Left renal cortex interstitium (tissue), 4 donors: ENCODE measurements around the gene PSMB11. TPM values are rescaled to one million over a fixed set of nuclear protein-coding genes. Genes with fewer than 3 reads are reported as not detected.
"Not testable (repeated sequence)": the region's sequence is repeated elsewhere in the genome, so short reads cannot be mapped to it uniquely, and the experiment has no call there.

Source experiments
- DNase-seq, 4 donors: peaks; one replicate each; pipeline ENCODE4 v3.0.0-alpha.2; 2013; ENCODE audit warnings: low read depth in 4 of 4, low spot score in 2 of 4, missing footprints in 1 of 4
- polyA plus RNA-seq, 4 donors: library from polyadenylated mRNA; unstranded; fragments of 120-200 nt; gene quantifications; one replicate each; pipeline ENCODE4 v1.2.1, GENCODE V29; 2013; ENCODE audit not compliant: insufficient read length in 4 of 4

Gene PSMB11
- polyA plus RNA-seq, 4 donors: not detected

DNA sequence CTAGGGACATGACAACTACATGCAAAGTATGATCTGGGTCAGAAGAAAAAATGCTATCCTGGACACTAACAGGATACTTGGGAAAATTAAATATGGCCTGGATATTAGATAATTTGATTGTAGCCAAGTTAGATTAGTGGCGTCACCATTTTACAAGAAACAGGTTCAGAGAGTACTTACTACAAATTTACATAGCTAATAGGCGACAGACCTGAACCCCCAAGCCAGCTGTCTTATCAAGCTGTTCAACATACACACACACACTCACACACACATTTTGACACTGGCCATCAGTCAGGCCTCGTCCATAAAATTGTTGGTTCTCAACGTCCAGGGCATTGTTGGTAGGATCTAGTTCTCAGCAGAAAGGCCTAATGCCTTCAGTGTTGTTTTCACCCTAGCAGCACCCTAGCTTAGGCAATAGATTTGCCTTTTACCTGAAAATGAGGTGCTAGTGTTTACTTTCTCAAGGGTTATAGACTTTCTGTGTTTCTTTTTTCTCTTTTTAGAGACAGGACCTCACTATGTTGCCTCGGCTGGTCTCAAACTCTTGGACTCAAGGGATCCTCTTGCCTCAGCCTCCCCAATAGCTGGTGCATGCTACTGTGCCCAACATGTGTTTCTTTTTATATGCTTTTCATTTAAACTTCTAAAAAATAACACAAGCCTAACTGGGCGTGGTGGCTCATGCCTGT, 28.8 kb upstream of the PSMB11 start:
- no peak for DNase-seq

DNA sequence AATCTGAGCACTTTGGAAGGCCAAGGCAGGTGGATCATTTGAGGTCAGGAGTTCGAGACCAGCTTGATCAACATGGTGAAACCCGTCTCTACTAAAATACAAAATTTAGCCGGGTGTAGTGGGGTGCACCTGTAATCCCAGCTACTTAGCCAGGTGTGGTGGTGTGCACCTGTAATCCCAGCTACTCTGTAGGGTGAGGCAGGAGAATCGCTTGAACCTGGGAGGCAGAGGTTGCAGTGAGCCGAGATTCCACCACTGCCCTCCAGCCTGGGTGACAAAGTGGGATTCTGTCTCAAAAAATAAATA, 28.3 kb upstream of the PSMB11 start:
- DNase-seq: not testable (repeated sequence)

DNA sequence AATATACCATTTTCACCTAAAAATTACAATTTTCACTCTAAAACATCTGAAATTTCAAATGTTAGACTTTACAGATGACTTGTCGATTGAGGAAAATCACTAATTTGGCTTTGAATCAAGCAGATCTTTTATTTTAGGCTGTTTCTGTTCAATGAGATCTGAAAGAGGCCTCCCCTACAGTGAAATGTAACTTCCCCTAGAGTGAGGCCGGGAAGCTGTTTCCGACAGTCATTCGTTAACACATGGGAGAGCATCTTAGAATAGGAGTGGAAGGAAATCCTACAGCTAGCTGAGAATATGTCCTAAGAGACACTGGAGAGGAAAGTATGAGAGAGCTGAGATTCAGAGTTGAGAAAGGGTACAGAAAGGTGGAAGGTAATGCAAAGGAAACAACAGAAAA, 26.4 kb upstream of the PSMB11 start:
- no peak for DNase-seq

DNA sequence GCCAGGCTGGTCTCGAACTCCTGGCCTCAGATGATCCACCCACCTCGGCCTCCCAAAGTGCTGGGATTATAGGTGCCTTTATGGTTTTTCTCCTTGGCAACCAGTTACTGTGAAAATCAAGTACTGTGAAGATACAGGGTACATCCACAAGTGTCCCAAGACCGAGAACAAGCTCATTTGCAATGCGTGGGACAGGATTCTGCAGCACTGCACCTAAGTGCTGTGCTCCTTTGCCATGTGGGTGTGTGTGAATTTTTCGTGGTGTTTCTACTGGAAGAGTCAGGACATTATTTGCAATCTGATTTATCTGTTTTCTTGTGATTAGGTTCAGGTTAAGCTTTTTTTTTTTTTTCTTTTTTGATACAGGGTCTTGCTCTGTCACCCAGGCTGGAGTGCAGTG, 24.9 kb upstream of the PSMB11 start:
- DNase-seq: no peak

DNA sequence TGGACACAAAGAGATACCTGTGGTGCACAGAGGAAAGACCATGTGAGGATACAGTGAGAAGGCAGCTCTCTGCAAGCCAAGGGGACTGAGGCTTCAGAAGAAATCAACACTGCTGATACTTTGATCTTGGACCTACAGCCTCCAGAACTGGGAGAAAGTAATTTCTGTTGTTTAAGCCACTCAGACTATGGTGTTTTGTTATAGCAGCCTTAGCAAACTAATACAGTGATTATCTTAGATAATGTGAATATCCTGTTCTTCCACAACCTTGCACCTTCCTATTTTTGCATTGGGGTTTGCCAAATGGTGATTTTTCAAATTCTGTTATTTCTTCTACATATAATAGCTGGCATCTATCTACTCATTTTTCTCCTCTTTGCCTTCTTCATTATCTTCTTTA, 23.9 kb upstream of the PSMB11 start:
- DNase-seq: no peak

DNA sequence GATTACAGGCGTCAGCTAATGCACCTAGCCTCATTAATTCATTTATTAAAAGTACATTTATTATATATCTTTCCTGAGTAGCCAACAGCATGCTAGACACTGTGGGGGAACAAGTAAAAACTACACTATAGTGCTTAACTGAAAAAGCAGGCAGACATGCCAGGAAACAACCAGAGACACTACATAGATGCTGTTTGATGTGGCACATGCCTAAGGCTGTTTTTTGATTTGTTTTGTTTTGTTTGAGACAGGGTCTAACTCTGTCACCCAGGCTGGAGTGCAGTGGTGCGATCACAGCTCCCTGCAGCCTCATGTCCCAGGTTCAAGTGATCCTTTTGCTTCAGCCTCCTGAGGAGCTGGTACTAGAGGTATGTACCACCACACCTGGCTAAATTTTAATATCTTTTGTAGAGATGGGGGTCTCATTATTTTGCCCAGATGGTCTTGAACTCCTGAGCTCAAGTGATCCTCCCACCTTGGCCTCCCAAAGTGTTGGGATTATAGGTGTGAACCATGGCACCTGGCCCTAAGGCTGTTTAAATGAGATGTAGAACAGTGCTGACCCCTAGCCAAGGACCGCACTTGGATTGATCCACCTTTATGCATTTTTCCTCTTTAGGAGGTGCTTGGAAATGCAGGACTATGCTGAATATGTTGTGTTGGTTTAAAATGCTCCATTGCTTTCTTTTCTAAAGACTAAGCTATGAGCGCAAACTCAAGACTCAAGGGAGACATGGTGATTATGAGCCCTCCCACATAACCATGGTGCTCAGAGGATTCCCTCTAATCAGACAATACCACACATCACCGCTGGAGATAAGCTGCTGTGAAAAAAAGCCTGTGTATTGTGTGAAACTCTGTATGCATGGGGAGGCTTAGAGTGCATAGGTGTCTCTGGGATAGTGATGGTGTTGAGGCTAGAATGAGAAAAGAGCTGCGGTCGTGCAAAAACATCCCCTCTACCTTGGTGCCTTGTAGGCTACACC, 21.6 kb upstream of the PSMB11 start:
- no peak for DNase-seq

DNA sequence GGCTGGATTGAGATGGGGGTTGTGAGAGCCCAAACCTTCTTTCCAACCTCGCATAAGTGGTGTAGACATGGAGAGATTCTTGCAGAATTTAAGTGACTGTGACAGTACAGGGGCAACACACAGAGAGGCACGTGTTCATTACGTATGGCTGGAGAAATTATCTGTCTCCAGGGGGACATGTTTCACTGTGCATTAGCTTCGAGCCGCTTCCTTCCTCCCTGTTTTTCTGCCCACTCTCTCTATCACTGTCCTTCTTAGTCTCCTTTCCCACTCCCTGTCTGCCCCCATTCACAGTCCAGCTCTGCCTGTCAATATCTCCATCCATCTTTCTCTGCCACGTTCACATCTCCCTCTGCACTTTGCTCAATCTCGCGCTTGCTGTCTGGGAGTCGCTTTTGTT, 20.6 kb upstream of the PSMB11 start:
- no peak for DNase-seq

DNA sequence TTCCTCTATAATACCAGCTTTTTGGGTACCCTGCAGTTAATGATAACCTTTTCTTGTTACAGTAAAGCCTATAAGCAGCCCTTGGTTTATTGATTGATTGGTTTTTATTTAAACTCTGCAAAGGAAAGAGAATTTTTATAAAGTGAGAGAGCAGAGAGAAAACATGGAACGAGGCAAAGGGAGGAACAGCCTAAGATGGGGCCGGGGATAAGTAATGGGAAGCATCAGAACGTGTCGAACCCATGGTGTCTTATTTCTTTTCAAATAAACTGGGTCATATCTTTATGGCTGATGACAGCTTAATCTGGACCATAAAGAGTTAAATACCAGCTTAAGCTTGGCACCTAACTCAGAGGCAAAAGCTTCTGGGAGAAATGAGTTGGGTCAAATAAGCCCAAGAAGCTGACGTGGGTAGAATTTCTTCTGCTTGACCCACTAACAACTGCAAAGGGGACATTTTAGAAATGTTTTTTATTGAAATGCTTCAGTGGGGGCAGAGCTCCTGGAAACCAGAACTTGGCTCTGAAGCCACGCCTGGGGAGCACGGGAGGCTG, 20.0 kb upstream of the PSMB11 start:
- no peak for DNase-seq

DNA sequence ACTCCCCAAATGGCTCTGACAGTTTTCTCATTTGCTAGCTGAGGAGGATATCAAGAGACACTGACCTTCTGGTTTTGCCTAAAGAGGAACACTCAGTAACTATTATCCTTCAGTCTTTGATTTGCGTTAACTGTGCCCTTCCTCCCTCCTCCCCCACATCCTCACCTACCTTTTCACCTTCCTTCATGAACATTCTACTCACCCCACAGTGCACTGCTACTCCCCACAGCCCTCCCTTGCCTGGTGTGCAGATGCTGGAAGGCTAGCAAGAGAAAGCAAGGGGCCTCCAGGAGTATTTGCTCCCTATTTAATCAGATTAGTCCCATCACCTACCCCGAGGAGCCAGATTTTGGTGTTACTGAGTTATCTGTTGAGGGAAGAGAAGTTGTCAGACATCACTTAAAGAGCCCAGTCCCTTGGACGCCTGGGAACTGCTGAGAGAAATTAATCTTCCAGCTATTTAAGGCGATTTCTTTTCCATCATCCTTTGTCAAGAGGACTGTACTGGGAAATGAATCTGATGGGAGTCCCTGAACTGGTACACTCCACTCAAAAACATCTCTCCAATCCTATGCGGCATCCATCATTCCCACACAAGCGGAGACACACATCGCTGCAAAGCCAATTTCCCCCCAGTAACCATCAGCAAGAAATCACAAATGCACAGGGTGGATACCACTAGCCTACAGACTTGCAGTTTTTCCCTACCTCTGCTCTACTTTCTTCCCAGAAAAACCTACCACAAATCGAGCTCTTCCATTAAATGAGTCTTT, 18.8 kb upstream of the PSMB11 start:
- DNase-seq: no peak

DNA sequence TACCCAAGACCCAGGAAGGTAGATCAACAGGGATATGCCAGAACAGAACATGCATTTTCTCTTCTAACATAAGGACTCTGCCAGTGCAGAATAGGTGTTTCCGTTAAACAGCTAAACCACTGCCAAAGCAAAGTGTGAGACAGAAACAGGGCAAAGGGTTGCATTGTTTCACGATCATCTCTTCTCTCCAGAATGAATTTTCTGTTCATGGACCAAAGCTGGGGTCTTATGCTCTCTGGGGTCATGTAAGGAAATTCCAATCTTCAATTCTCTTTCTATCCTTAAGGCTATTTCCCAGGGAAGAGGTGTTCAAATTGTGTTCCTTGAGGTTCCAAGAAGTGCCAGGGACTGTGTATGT, 18.2 kb upstream of the PSMB11 start:
- DNase-seq: no peak

DNA sequence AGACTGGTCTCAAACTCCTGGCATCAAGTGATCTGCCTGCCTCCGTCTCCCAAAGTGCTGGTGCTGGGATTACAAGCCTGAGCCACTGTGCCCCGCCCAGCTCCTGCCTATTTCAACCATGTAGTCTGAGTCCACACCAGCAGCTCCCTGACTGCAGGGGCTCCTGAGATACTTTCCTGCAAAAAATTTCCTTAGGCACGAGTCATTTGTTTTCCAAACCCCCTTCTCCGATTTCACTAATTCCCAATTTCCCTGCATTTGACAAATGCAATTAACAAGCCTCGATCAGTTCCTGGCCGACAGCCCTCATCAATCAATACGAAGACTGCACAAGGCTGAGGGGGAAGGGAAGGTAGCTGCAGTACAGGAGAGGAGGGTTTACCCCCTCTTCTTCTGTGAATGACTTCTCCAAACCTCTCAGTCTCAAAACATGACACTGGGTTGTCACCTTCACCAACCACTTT, 17.4 kb upstream of the PSMB11 start:
- DNase-seq: no peak

DNA sequence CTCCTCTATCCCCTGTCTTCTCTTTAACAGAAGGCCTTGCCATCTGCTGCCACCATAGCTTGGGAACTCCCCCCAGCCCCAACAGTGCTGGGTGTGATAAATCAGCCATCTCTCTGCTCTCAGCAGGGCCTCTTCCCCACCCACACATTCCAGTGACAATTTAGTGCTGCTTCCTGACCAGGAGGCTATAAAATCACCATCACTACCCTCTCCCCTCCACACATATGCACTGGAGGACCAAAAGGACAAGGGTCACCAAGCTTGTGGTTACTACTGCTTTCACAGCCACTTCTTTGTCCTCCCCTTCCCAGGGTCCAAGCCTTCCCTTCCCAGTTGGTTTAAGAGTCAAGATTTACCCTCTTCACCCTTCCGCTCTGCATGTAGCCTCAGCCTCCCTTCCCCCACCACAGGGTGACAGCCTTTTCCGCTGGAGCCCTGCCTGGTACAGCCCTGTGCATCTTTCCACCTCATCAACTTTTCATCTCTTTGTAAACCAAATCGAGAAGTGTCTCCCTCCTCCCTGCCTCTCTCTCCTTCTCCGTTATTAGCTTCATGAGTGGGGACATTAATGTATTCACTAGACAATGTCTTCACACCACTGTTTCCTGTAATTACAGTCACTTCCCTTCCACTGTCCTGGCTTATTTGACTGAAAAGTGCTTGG, 16.7 kb upstream of the PSMB11 start:
- no peak for DNase-seq

DNA sequence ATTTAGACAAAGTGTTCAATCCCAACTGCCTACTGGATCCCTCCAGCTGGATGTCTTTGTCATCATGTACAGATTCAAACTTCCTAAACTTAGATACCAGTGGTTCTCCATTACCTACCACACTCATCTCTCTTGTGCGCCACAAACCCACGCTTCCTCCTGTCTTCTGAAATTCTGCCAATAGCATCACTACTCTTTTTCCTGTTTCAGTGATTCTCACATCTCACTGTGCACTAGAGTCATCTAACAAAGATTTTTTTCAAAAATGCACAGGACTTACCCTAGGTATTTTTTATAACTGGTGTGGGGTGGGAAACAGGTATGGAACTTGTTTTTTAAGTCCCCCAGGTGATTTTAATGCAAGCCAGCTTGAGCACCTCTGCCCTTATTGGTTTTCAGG, 13.2 kb upstream of the PSMB11 start:
- no peak for DNase-seq

DNA sequence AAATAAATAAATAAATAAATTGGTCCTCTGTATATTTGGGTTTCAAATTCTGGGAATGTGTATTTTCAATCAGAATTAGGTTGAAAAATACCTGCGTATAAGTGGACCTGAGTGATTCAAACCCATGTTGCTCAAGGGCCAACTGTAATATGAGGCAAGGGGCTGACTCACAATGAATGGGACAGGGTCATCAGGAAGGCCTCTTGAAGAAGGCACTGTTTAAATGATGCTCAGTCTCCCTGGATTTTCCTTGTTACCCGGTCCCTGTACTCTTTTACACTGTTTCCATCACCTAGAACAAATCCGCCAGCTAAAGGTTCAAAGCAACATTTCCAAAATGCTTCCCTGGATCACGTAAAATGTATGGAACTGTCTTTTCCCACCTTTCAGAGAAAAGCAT, 11.1 kb upstream of the PSMB11 start:
- DNase-seq: no peak

DNA sequence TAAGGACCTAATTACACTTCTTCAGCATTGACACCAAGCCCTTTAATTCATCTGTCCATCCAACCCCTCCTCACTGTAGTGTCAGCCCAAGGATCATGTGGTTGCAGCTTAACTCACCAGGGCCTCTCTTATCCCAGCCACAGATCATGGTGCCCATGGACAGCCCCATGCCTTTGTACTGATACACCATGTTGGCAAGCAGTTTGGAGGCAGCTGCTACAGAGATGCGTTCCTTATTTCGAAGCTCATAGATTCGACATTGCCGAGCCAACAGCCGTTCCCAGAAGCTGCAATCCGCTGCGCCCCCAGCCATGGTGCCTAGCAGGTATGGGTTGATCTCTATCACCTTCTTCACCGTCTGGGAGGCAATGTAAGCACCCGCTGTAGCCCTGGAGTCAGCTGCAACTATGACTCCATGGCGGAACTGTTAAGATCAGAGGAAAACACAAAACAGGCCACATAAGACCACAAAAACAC, 8.7 kb upstream of the PSMB11 start:
- DNase-seq: no peak

DNA sequence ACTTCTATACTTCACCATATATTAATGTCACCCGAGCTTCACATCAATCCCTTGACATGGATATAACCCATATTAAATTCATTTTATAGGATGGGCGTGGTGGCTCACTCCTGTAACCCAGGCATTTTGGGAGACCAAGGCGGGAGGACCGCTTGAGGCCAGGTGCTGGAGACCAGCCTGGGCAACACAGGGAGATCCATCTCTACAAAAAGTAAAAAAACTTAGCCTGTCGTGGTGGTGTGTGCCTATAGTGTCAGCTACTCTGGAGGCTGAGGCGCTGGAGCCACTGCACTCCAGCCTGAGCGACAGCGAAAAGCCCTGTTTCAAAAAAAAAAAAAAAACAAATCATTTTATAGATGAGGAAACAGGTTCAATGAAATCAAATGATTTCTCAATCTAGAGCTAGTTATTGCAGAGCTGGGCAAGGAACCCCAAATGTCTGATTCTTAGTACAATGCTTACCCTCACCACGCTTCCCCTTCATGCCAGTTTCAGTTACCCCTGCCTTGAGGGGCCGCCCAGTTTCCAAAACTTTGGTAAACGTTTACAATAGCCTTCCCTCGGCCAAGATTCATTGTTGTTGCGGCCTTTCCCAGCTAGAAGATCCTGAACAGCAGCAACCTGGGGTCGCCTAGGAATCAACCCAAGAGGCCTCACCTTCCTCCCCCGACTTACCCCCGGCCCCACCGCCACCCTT, 8.1 kb upstream of the PSMB11 start:
- DNase-seq: no peak

DNA sequence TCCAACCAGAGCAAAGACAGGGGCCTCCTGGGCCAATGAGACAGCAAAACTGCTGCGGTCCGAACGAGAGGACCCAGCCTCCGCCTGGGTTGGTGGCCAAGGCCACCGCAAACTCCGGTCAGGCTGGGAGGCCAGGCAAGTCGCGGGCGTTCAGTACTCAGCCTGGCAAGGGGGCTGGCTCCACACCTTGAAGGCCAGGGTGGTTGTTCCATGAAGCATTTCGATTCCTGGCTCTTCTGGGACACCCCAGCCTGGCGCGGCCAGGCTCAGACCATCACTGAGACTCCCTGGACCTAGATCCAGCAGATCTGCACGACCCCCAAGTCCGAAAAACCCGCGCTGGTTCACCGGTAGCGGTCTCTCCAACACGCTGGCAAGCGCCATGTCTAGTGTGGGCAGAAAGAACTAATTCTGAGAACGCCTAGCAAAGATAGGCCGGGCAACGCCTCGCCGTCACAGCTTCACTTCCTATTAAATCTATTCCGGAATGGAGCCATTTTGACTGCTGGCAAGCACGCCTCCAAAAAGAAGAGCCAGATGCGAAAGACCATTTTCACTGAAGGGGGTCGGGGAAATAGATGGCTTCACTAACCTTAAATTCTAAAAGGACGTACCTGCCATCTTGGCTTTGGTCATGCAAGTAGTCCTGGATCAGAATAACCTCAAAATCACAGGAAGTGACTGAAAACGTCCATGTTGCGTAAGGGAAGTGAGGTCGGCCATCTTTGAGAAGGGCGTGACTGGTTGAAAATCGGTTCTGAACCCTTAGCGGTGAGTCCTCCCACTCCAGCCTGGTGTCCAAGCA, 7.3 kb upstream of the PSMB11 start, which contains the start of gene PSMB5:
PSMB5 (minus strand) TSS at position 403 of the 805 bp plus-strand sequence; CDS start at position 384, 19 bp downstream.
- DNase-seq: peak; percentile 90 to 98 (median 94)

DNA sequence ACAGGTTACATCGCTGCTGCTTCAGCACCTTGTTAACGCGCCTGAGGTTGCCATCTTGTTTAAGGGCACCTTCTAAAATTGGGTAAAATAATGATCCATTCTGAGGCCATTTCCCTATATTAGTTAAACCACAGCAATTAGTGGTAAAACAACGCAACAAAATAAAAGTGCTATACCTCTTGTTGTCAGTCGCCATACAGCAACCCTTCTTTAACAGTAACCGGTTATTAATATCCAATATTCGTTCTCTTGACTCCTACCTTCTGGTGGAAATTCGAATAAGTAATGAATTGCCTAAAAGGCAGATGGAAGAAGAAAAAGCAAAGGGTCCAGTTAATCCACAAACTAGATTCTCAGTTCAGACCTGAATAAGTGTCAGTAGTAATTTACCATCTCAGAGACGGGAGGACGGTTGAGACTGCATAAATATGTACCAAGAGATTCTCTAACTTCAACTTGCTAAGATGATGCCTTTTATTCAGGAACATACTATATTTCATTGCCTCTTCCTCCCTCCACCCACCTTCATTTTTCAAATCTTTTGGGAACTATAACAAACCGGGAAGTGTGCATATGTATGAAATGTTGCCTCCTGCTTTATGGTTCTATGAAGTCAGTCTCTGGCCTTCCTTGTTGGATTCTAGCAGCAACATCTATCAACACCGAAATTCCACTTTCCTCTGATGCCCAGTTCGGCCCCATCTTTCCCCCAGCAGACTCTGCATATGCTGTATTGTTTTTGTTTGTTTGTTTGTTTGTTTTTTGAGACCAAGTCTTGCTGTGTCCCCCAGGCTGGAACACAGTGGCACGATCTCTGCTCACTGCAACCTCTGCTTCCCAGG, 6.5 kb upstream of the PSMB11 start:
- DNase-seq: no peak
